ENCODE data around the gene INSYN2B.

INSYN2B gene

DNA sequence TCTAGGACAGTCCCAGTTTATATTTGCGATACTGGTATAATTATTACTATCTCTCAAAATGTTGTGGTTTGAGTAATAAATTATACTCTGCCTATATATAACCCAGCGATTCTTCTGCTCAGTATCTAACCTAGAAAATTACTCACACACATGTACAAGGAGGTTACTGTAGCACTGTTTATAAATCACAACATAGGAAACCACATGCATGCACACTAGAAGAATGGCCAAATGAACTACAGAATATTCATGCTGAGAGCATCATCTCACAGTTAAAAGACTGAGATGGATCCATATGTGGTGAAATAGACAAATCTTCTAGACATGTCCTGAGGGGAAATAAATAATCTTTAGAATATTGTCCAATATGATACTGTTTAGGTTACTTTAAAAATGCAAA is 62.1 kb downstream of the INSYN2B start:
- DNase-seq (ENCODE audit: low read depth, low spot score), result no peak
- no peaks in the 10 kb centered on the region for H3K27me3 ChIP-seq (ENCODE audit: control insufficient read depth, insufficient read depth, low read length)
- no CpG with 5 or more reads among the region's 2 CpGs for WGBS (ENCODE audit: insufficient coverage, insufficient read length)
- H3K4me3 ChIP-seq (ENCODE audit: low read length), result no peak overlapping the region
- H3K9me3 ChIP-seq (ENCODE audit: control insufficient read depth, insufficient read depth, low read length), result no peaks in the 10 kb centered on the region
- H3K27ac ChIP-seq (ENCODE audit: low read length), result no peak overlapping the region
- no peaks in the 10 kb centered on the region for H3K36me3 ChIP-seq (ENCODE audit: control insufficient read depth, insufficient read depth, low read length)
- H3K4me1 ChIP-seq (ENCODE audit: control insufficient read depth, insufficient read depth, low read length), result no peaks in the 10 kb centered on the region

DNA sequence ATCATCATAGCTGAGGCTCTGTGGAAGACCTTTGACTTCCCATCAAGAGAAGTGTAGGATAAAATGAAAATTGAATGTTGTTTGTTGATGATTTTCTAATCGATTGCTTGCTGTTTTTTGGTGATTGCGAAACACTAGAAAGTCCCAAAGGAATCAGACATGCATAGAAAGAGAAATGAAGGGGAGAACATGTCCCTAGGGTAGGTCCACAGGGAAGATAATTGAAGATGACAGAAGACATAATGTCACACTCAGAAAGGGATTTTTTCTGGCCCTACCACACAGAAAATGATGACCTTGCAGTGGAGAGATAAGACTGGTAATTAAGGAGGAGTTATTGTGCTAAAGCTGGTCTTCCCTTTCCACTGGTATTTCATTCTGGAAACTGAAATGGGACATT is 62.8 kb downstream of the INSYN2B start:
- H3K4me1 ChIP-seq (ENCODE audit: control insufficient read depth, insufficient read depth, low read length), result no peaks in the 10 kb centered on the region
- no peak overlapping the region for H3K27ac ChIP-seq (ENCODE audit: low read length)
- 100% methylated on average over 2 of the region's 2 CpGs for WGBS (ENCODE audit: insufficient coverage, insufficient read length)
- no peaks in the 10 kb centered on the region for H3K36me3 ChIP-seq (ENCODE audit: control insufficient read depth, insufficient read depth, low read length)
- no peak overlapping the region for H3K4me3 ChIP-seq (ENCODE audit: low read length)
- no peaks in the 10 kb centered on the region for H3K27me3 ChIP-seq (ENCODE audit: control insufficient read depth, insufficient read depth, low read length)
- no peak for DNase-seq (ENCODE audit: low read depth, low spot score)
- H3K9me3 ChIP-seq (ENCODE audit: control insufficient read depth, insufficient read depth, low read length), result no peaks in the 10 kb centered on the region

GRCh38 chr5:169914766-169915165 is 65.5 kb downstream of the INSYN2B start:
- no peak overlapping the region for H3K27ac ChIP-seq (ENCODE audit: low read length)
- H3K27me3 ChIP-seq (ENCODE audit: control insufficient read depth, insufficient read depth, low read length), result no peaks in the 10 kb centered on the region
- H3K36me3 ChIP-seq (ENCODE audit: control insufficient read depth, insufficient read depth, low read length), result no peaks in the 10 kb centered on the region
- no peaks in the 10 kb centered on the region for H3K9me3 ChIP-seq (ENCODE audit: control insufficient read depth, insufficient read depth, low read length)
- no peak for DNase-seq (ENCODE audit: low read depth, low spot score)
- no peaks in the 10 kb centered on the region for H3K4me1 ChIP-seq (ENCODE audit: control insufficient read depth, insufficient read depth, low read length)
- WGBS (ENCODE audit: insufficient coverage, insufficient read length), result no CpG with 5 or more reads among the region's 2 CpGs
- H3K4me3 ChIP-seq (ENCODE audit: low read length), result no peak overlapping the region

GRCh38 chr5:169913479-169913878 is 66.8 kb downstream of the INSYN2B start:
- Histone ChIP-seq H3K9me3 (ENCODE audit: control insufficient read depth, insufficient read depth, low read length) (no peaks in the 10 kb centered on the region), H3K4me3 (ENCODE audit: low read length) (no peak overlapping the region), H3K36me3 (ENCODE audit: control insufficient read depth, insufficient read depth, low read length) (no peaks in the 10 kb centered on the region), H3K27ac (ENCODE audit: low read length) (no peak overlapping the region), H3K27me3 (ENCODE audit: control insufficient read depth, insufficient read depth, low read length) (no peaks in the 10 kb centered on the region), H3K4me1 (ENCODE audit: control insufficient read depth, insufficient read depth, low read length) (no peaks in the 10 kb centered on the region)
- WGBS (ENCODE audit: insufficient coverage, insufficient read length), result no CpG with 5 or more reads among the region's 2 CpGs
- DNase-seq (ENCODE audit: low read depth, low spot score), result no peak

- H3K9me3 ChIP-seq (ENCODE audit: control insufficient read depth, insufficient read depth, low read length), result no peaks in the 10 kb centered on the region
- no peaks in the 10 kb centered on the region for H3K4me1 ChIP-seq (ENCODE audit: control insufficient read depth, insufficient read depth, low read length)
- no peak overlapping the region for H3K4me3 ChIP-seq (ENCODE audit: low read length)
- no CpG with 5 or more reads among the region's 4 CpGs for WGBS (ENCODE audit: insufficient coverage, insufficient read length)
- H3K27ac ChIP-seq (ENCODE audit: low read length), result no peak overlapping the region
- no peaks in the 10 kb centered on the region for H3K27me3 ChIP-seq (ENCODE audit: control insufficient read depth, insufficient read depth, low read length)
- H3K36me3 ChIP-seq (ENCODE audit: control insufficient read depth, insufficient read depth, low read length), result no peaks in the 10 kb centered on the region
- no peak for DNase-seq (ENCODE audit: low read depth, low spot score)
Measured at GRCh38 chr5:169911448-169912212, 68.7 kb downstream of the INSYN2B start.

DNA sequence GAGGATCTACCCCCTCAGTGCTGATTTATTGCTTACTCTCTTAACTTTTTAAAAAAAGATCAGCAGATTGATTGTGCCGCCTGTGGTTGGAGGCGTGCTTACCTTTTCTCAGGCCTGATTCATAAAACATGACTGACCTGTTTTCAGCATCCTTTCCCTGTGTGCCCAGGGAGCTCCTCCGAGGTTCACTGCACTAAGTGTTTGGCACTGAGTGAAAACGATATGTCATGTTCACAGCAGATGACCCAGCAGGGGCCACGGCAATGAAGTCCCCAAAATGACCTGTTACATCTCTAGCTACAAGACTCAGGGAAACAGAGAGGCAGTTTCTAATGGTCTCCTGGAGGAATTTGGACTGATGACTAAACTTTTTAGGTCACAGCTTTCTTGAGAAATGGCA is 69.9 kb downstream of the INSYN2B start:
- no CpG with 5 or more reads among the region's 5 CpGs for WGBS (ENCODE audit: insufficient coverage, insufficient read length)
- no peak overlapping the region for H3K4me3 ChIP-seq (ENCODE audit: low read length)
- no peaks in the 10 kb centered on the region for H3K9me3 ChIP-seq (ENCODE audit: control insufficient read depth, insufficient read depth, low read length)
- no peaks in the 10 kb centered on the region for H3K4me1 ChIP-seq (ENCODE audit: control insufficient read depth, insufficient read depth, low read length)
- no peak overlapping the region for H3K27ac ChIP-seq (ENCODE audit: low read length)
- H3K36me3 ChIP-seq (ENCODE audit: control insufficient read depth, insufficient read depth, low read length), result no peaks in the 10 kb centered on the region
- no peak for DNase-seq (ENCODE audit: low read depth, low spot score)
- H3K27me3 ChIP-seq (ENCODE audit: control insufficient read depth, insufficient read depth, low read length), result no peaks in the 10 kb centered on the region

GRCh38 chr5:169909945-169910344 is 70.3 kb downstream of the INSYN2B start:
- Histone ChIP-seq H3K4me1 (ENCODE audit: control insufficient read depth, insufficient read depth, low read length) (no peaks in the 10 kb centered on the region), H3K27me3 (ENCODE audit: control insufficient read depth, insufficient read depth, low read length) (no peaks in the 10 kb centered on the region), H3K36me3 (ENCODE audit: control insufficient read depth, insufficient read depth, low read length) (no peaks in the 10 kb centered on the region), H3K27ac (ENCODE audit: low read length) (no peak overlapping the region), H3K9me3 (ENCODE audit: control insufficient read depth, insufficient read depth, low read length) (no peaks in the 10 kb centered on the region), H3K4me3 (ENCODE audit: low read length) (no peak overlapping the region)
- DNase-seq (ENCODE audit: low read depth, low spot score), result no peak
- WGBS (ENCODE audit: insufficient coverage, insufficient read length), result no CpG with 5 or more reads among the region's 3 CpGs

GRCh38 chr5:169908864-169909263 is 71.4 kb downstream of the INSYN2B start:
- H3K4me3 ChIP-seq (ENCODE audit: low read length), result no peak overlapping the region
- no peak overlapping the region for H3K27ac ChIP-seq (ENCODE audit: low read length)
- no peaks in the 10 kb centered on the region for H3K36me3 ChIP-seq (ENCODE audit: control insufficient read depth, insufficient read depth, low read length)
- WGBS (ENCODE audit: insufficient coverage, insufficient read length), result no CpG with 5 or more reads among the region's 1 CpG
- no peaks in the 10 kb centered on the region for H3K27me3 ChIP-seq (ENCODE audit: control insufficient read depth, insufficient read depth, low read length)
- H3K9me3 ChIP-seq (ENCODE audit: control insufficient read depth, insufficient read depth, low read length), result no peaks in the 10 kb centered on the region
- no peaks in the 10 kb centered on the region for H3K4me1 ChIP-seq (ENCODE audit: control insufficient read depth, insufficient read depth, low read length)
- no peak for DNase-seq (ENCODE audit: low read depth, low spot score)

DNA sequence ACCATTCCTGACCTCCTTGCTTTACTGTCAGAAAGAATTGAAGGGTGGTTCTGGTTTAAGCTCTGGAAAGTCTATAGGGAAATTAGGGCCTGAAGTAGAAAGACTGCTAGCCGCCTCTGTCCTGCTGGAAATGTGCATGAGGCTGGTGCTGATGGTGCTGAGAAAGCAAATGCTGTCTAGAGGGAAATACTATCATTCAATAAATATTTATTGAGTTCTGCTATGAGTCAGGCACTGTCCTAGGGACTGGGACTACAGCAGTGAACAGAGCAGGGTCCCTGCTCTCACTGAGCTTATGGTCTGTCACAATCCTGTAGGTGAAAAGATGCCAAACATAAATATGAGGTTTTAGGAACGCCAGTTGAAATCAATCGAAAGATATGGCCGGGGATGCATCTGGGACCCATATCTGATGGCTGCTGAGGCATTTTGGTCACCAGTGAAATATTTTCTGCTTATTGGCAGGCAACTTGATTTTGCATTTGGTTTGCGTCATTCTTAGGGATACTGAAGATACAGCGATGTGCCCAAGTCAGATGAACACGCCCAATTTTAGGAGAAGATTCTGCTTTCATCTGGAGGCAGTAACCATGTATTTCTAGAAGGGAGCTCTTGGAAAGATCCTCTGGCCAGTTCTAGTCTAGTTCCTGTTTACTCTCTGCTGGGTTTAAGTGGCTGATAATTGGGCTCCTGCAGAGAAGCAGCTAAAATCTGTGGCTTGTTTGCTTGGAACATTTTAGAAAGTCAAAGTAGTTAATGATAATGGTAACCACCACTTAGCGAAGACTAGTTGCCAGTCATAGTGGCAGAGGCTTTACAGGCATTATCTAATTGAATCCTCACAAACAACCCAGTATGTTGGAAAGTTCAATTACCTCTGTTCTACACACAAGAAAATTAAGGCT is 73.3 kb downstream of the INSYN2B start:
- H3K4me1 ChIP-seq (ENCODE audit: control insufficient read depth, insufficient read depth, low read length), result no peaks in the 10 kb centered on the region
- no peaks in the 10 kb centered on the region for H3K36me3 ChIP-seq (ENCODE audit: control insufficient read depth, insufficient read depth, low read length)
- H3K9me3 ChIP-seq (ENCODE audit: control insufficient read depth, insufficient read depth, low read length), result no peaks in the 10 kb centered on the region
- H3K27ac ChIP-seq (ENCODE audit: low read length), result no peak overlapping the region
- no peak overlapping the region for H3K4me3 ChIP-seq (ENCODE audit: low read length)
- H3K27me3 ChIP-seq (ENCODE audit: control insufficient read depth, insufficient read depth, low read length), result no peaks in the 10 kb centered on the region
- WGBS (ENCODE audit: insufficient coverage, insufficient read length), result no CpG with 5 or more reads among the region's 8 CpGs
- DNase-seq (ENCODE audit: low read depth, low spot score), result no peak

DNA sequence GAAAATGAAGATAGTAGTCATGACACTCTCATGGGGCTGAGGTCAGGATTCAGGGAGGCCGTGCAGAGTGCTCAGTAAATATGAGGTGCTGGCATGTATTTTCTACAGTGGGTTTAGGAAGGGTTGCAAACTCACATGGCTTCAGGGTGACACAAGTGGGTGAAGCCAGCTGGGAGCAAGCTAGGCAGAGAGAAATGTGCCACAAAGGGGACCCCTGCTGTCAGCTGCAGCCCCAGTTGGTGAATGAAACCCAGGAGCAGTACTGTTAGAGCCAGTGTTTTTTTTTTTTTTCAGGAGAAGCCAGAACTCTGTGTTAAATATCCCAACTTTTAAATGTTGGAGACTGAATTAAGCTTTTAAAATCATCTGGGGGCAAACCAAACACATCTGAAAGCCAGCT is 75.3 kb downstream of the INSYN2B start:
- H3K4me3 ChIP-seq (ENCODE audit: low read length), result no peak overlapping the region

More for the DNA sequence above, 75.3 kb downstream of the INSYN2B start:
- no CpG with 5 or more reads among the region's 1 CpG for WGBS (ENCODE audit: insufficient coverage, insufficient read length)
- Histone ChIP-seq H3K27me3 (ENCODE audit: control insufficient read depth, insufficient read depth, low read length) (no peaks in the 10 kb centered on the region), H3K27ac (ENCODE audit: low read length) (no peak overlapping the region), H3K9me3 (ENCODE audit: control insufficient read depth, insufficient read depth, low read length) (no peaks in the 10 kb centered on the region), H3K36me3 (ENCODE audit: control insufficient read depth, insufficient read depth, low read length) (no peaks in the 10 kb centered on the region), H3K4me1 (ENCODE audit: control insufficient read depth, insufficient read depth, low read length) (no peaks in the 10 kb centered on the region)
- DNase-seq (ENCODE audit: low read depth, low spot score), result no peak

All from iPS DF 6.9 (cell line).